Astrocyte of the cerebellum (primary cell): Measurements from ENCODE around the gene DACH2.
A peak's percentile ranks its signal among the peaks of the same experiment; 100 is the strongest.

Experiments
- DNase-seq: peaks from one replicate; pipeline ENCODE4 v3.0.0-alpha.2; 2011; ENCODE audit warnings: low read depth
- H3K4me3 ChIP-seq: 2 replicates; pipeline ENCODE4 v1.5.1; 2011; ENCODE audit warnings: mild to moderate bottlenecking, low read depth, low read length, moderate library complexity
- CTCF ChIP-seq: IDR thresholded peaks from 2 replicates; pipeline ENCODE4 v1.5.1; 2012; ENCODE audit warnings: low read length, low read depth, moderate library complexity, mild to moderate bottlenecking; ENCODE audit errors: missing control alignments
- in situ Hi-C: cut with HindIII; loops from 2 replicates; pipeline ENCODE4 v1.10.0; 2017; ENCODE audit warnings: low sequenced_read_pairs

The DACH2 gene

DNA sequence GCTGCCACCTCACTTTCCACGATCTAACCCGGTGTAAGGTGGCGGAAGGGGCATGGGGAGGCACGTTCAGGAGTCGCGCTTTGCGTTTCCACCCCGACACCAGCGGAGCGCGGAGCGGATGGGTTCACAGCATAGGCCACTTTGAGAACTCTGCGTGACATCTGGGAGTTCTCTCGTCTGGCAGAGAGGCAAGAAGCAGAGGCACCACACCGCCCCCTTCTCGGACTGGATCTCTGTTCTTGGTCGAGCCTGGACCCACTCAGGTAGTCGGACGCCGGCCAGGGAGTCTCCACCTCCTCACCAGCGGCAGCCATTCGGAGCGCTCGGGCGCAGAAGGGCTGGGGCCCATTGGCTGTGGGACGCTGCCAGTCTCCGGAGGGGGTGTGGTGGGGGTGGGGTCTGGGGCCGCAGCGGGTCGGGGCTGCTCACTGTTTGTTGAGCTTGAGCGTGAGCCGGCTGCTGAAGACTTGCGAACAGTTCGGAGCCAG is at the start of gene DACH2:
Gene DACH2 (plus strand): TSS at position 428 of the 488 bp plus-strand sequence.
- peak; percentile 31 for DNase-seq
- H3K4me3 ChIP-seq = peak within 1 kb of the TSS; percentile 53
- in situ Hi-C loops = no loop called here
- TF ChIP-seq CTCF = no peak

DNA sequence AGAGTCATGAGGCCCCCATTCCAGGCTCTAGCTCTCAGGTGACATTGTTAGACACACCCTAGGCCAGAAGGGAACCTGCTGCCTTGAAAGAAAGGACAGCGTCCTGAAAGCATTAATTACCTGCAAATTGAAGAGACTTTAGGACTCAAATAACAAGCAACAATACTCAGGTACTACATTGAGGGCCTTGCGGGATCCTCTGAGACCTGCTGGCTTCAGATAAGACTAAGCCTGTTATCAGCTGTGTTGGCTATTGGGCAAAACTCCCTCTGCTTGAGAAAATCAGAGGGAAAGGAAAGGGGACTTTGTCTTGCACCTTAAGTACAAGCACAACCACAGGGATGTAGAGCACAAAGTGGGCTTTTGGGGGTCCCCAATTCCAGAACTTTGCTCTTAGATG is 45.9 kb upstream of the DACH2 start:
- no peak for DNase-seq
- TF ChIP-seq CTCF = no peak
- no peak overlapping the region for H3K4me3 ChIP-seq
- in situ Hi-C loops = no loop called here

- in situ Hi-C loops = no loop called here
- H3K4me3 ChIP-seq = no peak overlapping the region
- TF ChIP-seq CTCF = no peak
- no peak for DNase-seq
Observed at GRCh38 chrX:86103061-86103460, 45.2 kb upstream of the DACH2 start.

DNA sequence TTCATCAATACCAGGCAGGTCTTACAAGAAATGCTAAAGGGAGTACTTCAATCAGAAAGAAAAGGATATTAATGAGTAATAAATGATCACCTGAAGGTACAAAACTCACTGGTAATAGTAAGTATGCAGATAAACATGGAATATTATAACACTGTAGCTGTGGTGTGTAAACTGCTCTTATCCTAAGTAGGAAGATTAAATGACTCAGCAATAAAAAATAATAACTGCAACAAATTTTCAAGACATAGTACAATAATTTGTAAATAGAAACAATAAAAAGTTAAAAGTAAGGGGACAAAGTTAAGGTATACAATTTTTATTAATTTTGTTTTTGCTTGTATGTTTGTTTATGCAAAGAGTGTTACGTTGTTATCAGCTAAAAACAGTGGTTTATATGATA is 43.7 kb upstream of the DACH2 start:
- in situ Hi-C loops = no loop called here
- TF ChIP-seq CTCF = no peak
- no peak overlapping the region for H3K4me3 ChIP-seq
- no peak for DNase-seq

- in situ Hi-C loops = no loop called here
- no peak for TF ChIP-seq CTCF
- H3K4me3 ChIP-seq = no peak overlapping the region
- DNase-seq = no peak
Observed at GRCh38 chrX:86121916-86122315, 26.3 kb upstream of the DACH2 start.

DNA sequence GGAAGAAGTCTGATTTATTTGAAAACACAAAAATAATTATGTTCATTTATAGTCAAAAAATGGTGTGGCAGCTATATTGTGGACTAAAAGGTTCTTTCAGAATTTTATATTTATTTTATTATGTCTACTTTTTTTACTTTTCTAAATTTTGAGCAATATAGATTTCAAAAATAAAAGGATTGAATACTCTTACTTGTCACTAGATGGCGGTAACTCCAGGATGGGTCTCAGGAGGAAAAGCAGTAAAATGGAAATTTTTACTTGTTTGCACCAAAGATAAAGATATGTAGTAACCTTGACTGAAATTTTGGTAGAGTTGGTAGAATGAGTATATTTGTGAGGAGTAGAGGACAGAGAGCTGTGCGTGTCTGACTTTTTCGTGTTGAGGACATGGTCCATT is 14.5 kb upstream of the DACH2 start:
- in situ Hi-C loops = no loop called here
- peak; percentile 2 for DNase-seq
- H3K4me3 ChIP-seq = no peak overlapping the region
- TF ChIP-seq CTCF = peak; percentile 67

GRCh38 chrX:86137071-86137470 is 11.2 kb upstream of the DACH2 start:
- TF ChIP-seq CTCF = no peak
- DNase-seq = no peak
- no peak overlapping the region for H3K4me3 ChIP-seq
- in situ Hi-C loops = no loop called here
